Hepatocyte (in vitro differentiated cells): Measurements from ENCODE around the gene ZMYM1.

ENCODE experiments used
- CTCF ChIP-seq: fragments of 200-600 bp; sonication (generic); IDR thresholded peaks from 2 replicates; pipeline ENCODE4 v1.5.1; 2016; ENCODE audit warnings: antibody characterized with exemption, mild to moderate bottlenecking; ENCODE audit not compliant: poor library complexity
- EZH2 ChIP-seq: fragments of 200-600 bp; sonication (generic); IDR thresholded peaks from 2 replicates; pipeline ENCODE4 v1.6.1; 2016; ENCODE audit warnings: antibody characterized with exemption, mild to moderate bottlenecking, borderline replicate concordance
- EZH2phosphoT487 ChIP-seq: fragments of 200-600 bp; sonication (generic); IDR thresholded peaks from one replicate; pipeline ENCODE4 v1.6.1; 2018; ENCODE audit warnings: antibody characterized with exemption, mild to moderate bottlenecking, low read depth, moderate library complexity; ENCODE audit not compliant: unreplicated experiment, severe bottlenecking

DNA sequence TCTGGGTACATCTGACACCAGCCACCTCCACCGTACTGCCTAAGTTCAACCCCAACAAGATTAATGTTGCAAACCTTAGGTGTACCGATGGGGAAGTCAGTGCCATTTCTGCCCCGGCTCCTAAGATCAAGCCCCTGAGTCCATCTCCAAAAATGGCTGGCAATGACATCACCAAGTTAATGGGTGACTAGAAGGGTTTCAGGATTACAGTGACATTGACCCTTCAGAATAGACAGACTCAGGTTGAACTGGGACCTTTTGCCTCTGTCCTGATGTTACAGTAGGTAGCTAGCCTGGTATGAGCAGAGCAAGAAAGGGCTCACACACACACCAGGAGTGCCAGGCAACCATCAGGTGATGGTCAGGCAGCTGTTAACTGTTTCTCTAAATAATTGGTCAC lies 25.8 kb upstream of the ZMYM1 start:
- TF ChIP-seq CTCF (no peak), EZH2 (no peak), EZH2phosphoT487 (no peak)
